ENCODE data around the gene MERTK.
"Not testable (repeated sequence)": the region's sequence is repeated elsewhere in the genome, so short reads cannot be mapped to it uniquely, and the experiment has no call there.

The MERTK gene

DNA sequence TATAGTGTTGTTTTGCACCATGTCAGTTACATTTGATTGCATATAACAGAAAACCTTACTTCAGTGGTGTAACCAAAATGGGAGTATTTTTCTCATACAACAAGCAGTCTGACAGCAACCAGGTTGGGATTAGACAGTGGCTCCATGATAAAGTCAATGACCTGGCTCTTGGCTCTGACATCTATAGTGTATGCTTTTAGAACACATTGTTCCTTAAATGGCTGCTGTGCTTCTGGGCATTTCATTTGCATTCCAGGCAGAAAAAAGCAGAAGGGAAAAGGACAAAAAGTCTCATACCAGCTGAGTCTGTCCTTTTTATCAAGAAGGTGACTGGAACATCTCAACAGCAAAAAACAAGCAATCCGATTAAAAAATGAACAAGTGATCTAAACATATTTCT, 10.2 kb downstream of the MERTK start:
- no peak for TF ChIP-seq EZH2phosphoT487 (IDR thresholded peaks at IDR 0.05; ENCODE audit: borderline replicate concordance)
- TF ChIP-seq, protein P1, sequence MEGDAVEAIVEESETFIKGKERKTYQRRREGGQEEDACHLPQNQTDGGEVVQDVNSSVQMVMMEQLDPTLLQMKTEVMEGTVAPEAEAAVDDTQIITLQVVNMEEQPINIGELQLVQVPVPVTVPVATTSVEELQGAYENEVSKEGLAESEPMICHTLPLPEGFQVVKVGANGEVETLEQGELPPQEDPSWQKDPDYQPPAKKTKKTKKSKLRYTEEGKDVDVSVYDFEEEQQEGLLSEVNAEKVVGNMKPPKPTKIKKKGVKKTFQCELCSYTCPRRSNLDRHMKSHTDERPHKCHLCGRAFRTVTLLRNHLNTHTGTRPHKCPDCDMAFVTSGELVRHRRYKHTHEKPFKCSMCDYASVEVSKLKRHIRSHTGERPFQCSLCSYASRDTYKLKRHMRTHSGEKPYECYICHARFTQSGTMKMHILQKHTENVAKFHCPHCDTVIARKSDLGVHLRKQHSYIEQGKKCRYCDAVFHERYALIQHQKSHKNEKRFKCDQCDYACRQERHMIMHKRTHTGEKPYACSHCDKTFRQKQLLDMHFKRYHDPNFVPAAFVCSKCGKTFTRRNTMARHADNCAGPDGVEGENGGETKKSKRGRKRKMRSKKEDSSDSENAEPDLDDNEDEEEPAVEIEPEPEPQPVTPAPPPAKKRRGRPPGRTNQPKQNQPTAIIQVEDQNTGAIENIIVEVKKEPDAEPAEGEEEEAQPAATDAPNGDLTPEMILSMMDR (conservative IDR thresholded peaks at IDR 0.05; ENCODE audit: low read length) = no peak
- Histone ChIP-seq H3K9ac (ENCODE audit: low read depth, low read length, poor library complexity, severe bottlenecking) (no peak overlapping the region), H3K27me3 (ENCODE audit: insufficient read depth, low read length, poor library complexity, severe bottlenecking) (no peaks in the 10 kb centered on the region), H3K4me3 (ENCODE audit: low read length, poor library complexity, severe bottlenecking) (no peak overlapping the region), H3K4me1 (ENCODE audit: insufficient read depth, low read length, poor library complexity, severe bottlenecking) (peaks cover 27% of the 10 kb centered on the region), H2AFZ (ENCODE audit: low read length) (no peak overlapping the region), H3F3A (ENCODE audit: low read depth) (no peaks in the 10 kb centered on the region), H4K20me1 (ENCODE audit: insufficient read depth, low read length, poor library complexity, severe bottlenecking) (no peaks in the 10 kb centered on the region), H3K4me2 (ENCODE audit: low read depth, low read length, poor library complexity, severe bottlenecking) (no peak overlapping the region), H3K79me2 (ENCODE audit: insufficient read depth, low read length) (peaks cover 16% of the 10 kb centered on the region; the same call in 1 of the 2 replicates), H3K36me3 (ENCODE audit: insufficient read depth, low read length) (no peaks in the 10 kb centered on the region), H3K9me3 (ENCODE audit: insufficient read depth, low read depth, low read length) (no peaks in the 10 kb centered on the region), H3K9me2 (replicated peaks; ENCODE audit: low read depth, low read length) (no peaks in the 10 kb centered on the region)

DNA sequence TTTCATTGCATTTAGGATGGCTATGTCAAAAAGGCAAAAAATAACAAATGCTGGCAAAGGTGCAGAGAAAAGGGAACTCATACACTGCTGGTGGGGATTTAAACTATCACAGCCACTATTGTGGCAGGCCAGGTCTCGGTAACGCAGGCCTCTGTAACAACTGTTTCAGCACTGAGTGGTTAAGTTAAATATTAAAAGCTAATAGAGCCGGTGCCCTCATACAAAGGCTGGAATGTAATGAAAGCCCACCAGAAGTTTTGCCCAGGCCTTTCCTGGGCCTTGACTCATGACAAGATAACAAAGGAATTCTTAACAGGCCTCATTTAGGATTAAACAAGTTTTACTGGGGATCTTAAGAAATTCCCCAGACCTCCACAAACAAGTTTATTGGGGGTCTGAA, 10.7 kb downstream of the MERTK start:
- H3K4me2 ChIP-seq (ENCODE audit: low read depth, low read length, poor library complexity, severe bottlenecking) = no peak overlapping the region
- H3K9ac ChIP-seq (ENCODE audit: low read depth, low read length, poor library complexity, severe bottlenecking) = no peak overlapping the region
- H3K9me3 ChIP-seq (ENCODE audit: insufficient read depth, low read depth, low read length) = no peaks in the 10 kb centered on the region
- no peaks in the 10 kb centered on the region for H3K36me3 ChIP-seq (ENCODE audit: insufficient read depth, low read length)
- H3K27me3 ChIP-seq (ENCODE audit: insufficient read depth, low read length, poor library complexity, severe bottlenecking) = no peaks in the 10 kb centered on the region
- no peak for TF ChIP-seq EZH2phosphoT487 (IDR thresholded peaks at IDR 0.05; ENCODE audit: borderline replicate concordance)
- TF ChIP-seq, protein P1 (conservative IDR thresholded peaks at IDR 0.05; ENCODE audit: low read length) = no peak
- H3K4me1 ChIP-seq (ENCODE audit: insufficient read depth, low read length, poor library complexity, severe bottlenecking) = peaks cover 23% of the 10 kb centered on the region
- H3K9me2 ChIP-seq (replicated peaks; ENCODE audit: low read depth, low read length) = no peaks in the 10 kb centered on the region
- H3F3A ChIP-seq (ENCODE audit: low read depth) = no peaks in the 10 kb centered on the region
- no peaks in the 10 kb centered on the region for H4K20me1 ChIP-seq (ENCODE audit: insufficient read depth, low read length, poor library complexity, severe bottlenecking)
- H2AFZ ChIP-seq (ENCODE audit: low read length) = no peak overlapping the region
- H3K4me3 ChIP-seq (ENCODE audit: low read length, poor library complexity, severe bottlenecking) = no peak overlapping the region
- H3K79me2 ChIP-seq (ENCODE audit: insufficient read depth, low read length) = peaks cover 11% of the 10 kb centered on the region; the same call in 1 of the 2 replicates

DNA sequence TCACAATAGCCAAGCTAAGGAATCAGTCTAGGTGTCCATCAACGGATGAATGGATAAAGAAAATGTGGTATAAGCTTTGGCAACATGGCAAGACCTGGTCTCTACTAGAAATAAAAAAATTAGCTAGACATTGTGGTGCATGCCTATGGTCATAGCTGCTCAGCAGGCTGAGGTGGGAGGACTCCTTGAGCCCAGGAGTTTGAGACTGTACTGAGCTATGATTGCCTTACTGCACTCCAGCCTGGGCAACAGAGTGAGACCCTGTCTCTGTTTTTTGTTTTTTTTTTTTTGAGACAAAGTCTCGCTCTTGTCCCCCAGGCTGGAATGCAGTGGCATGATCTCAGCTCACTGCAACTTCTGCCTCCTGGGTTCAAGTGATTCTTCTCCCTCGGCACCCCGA, 11.6 kb downstream of the MERTK start:
- not testable (repeated sequence) for H3K36me3 ChIP-seq (ENCODE audit: insufficient read depth, low read length); H4K20me1 ChIP-seq (ENCODE audit: insufficient read depth, low read length, poor library complexity, severe bottlenecking); H3K9ac ChIP-seq (ENCODE audit: low read depth, low read length, poor library complexity, severe bottlenecking); H3K9me3 ChIP-seq (ENCODE audit: insufficient read depth, low read depth, low read length); H2AFZ ChIP-seq (ENCODE audit: low read length); H3K4me3 ChIP-seq (ENCODE audit: low read length, poor library complexity, severe bottlenecking); H3K27me3 ChIP-seq (ENCODE audit: insufficient read depth, low read length, poor library complexity, severe bottlenecking); H3K4me2 ChIP-seq (ENCODE audit: low read depth, low read length, poor library complexity, severe bottlenecking); H3K9me2 ChIP-seq (replicated peaks; ENCODE audit: low read depth, low read length); H3K79me2 ChIP-seq (ENCODE audit: insufficient read depth, low read length); H3F3A ChIP-seq (ENCODE audit: low read depth)
- H3K4me1 ChIP-seq (ENCODE audit: insufficient read depth, low read length, poor library complexity, severe bottlenecking) = peaks cover 19% of the 10 kb centered on the region

DNA sequence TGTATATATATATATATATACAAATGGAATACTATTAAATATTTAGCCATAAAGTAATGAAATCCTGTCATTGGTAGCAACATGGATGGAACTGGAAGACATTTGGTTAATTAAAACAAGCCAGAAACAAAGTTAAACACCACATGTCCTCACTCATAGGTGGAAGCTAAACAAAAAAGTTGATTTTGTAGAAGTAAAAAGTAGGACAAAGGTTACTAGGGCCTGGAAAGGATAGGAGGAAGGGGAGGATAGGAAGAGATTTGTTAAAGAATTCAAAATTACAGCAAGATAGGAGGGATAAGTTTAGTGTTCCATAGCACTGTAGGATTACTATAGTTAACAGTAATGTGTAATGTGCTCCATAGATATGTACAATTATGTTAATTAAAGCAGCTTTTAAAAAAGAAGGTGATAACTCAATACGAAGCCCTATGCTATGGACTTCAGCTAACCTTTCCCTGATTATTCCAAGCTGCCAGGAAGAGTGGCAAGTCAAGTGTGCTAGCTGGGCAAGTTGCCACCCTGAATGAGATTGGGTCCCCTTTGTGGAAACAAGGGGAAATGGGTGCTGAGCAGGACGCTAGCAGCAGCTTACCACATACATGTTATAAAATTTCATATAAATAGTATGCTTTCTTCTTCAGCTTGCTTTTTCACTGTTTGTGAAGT, 12.3 kb downstream of the MERTK start:
- Histone ChIP-seq H3F3A (ENCODE audit: low read depth) (no peaks in the 10 kb centered on the region), H3K9ac (ENCODE audit: low read depth, low read length, poor library complexity, severe bottlenecking) (no peak overlapping the region), H3K79me2 (ENCODE audit: insufficient read depth, low read length) (0 out of 2 replicates have a peak, but pooled peaks cover 4% of the 10 kb centered on the region), H3K36me3 (ENCODE audit: insufficient read depth, low read length) (no peaks in the 10 kb centered on the region), H3K9me2 (replicated peaks; ENCODE audit: low read depth, low read length) (no peaks in the 10 kb centered on the region), H3K27me3 (ENCODE audit: insufficient read depth, low read length, poor library complexity, severe bottlenecking) (no peaks in the 10 kb centered on the region), H3K4me1 (ENCODE audit: insufficient read depth, low read length, poor library complexity, severe bottlenecking) (peaks cover 15% of the 10 kb centered on the region), H3K4me3 (ENCODE audit: low read length, poor library complexity, severe bottlenecking) (no peak overlapping the region), H3K9me3 (ENCODE audit: insufficient read depth, low read depth, low read length) (no peaks in the 10 kb centered on the region), H3K4me2 (ENCODE audit: low read depth, low read length, poor library complexity, severe bottlenecking) (no peak overlapping the region), H2AFZ (ENCODE audit: low read length) (no peak overlapping the region), H4K20me1 (ENCODE audit: insufficient read depth, low read length, poor library complexity, severe bottlenecking) (no peaks in the 10 kb centered on the region)
- no peak for TF ChIP-seq EZH2phosphoT487 (IDR thresholded peaks at IDR 0.05; ENCODE audit: borderline replicate concordance)
- TF ChIP-seq, protein P1 (conservative IDR thresholded peaks at IDR 0.05; ENCODE audit: low read length) = no peak

DNA sequence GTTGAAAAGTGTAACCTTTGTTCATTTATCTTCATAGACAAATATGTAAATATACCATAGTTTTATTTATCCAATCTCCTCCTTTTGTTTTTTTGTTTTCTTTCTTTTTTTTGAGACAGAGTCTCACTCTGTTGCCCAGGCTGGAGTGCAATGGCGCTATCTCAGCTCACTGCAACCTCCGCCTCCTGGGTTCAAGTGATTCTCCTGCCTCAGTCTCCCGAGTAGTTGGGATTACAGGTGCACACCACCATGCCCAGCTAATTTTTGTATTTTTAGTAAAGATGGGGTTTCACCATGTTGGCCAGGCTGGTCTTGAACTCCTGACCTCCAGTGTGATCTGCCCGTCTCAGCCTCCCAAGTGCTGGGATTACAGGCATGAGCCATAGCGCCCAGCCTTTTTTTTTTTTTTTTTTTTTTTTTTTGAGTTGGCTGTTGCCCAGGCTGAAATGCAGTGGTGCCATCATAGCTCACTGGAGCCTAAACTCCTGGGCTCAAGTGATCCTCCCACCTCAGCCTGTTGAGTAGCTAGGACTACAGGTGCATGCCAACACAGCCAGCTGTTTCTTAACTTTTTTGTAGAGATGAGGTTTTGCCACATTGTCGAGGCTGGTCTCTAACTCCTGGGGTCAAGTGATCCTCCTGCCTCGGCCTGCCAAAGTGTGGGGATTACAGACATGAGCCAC, 13.0 kb downstream of the MERTK start:
- H3K79me2 ChIP-seq (ENCODE audit: insufficient read depth, low read length); H2AFZ ChIP-seq (ENCODE audit: low read length); H4K20me1 ChIP-seq (ENCODE audit: insufficient read depth, low read length, poor library complexity, severe bottlenecking); H3K4me2 ChIP-seq (ENCODE audit: low read depth, low read length, poor library complexity, severe bottlenecking); H3K9ac ChIP-seq (ENCODE audit: low read depth, low read length, poor library complexity, severe bottlenecking); H3K4me3 ChIP-seq (ENCODE audit: low read length, poor library complexity, severe bottlenecking); H3K9me2 ChIP-seq (replicated peaks; ENCODE audit: low read depth, low read length); H3K36me3 ChIP-seq (ENCODE audit: insufficient read depth, low read length); H3K27me3 ChIP-seq (ENCODE audit: insufficient read depth, low read length, poor library complexity, severe bottlenecking); H3K4me1 ChIP-seq (ENCODE audit: insufficient read depth, low read length, poor library complexity, severe bottlenecking); H3K9me3 ChIP-seq (ENCODE audit: insufficient read depth, low read depth, low read length); H3F3A ChIP-seq (ENCODE audit: low read depth): not testable (repeated sequence)

Data from Loucy (cell line).